Ectodermal cell (in vitro differentiated cells): ENCODE measurements around the gene USP17L22.
"Not testable (repeated sequence)": the region's sequence is repeated elsewhere in the genome, so short reads cannot be mapped to it uniquely, and the experiment has no call there.

Experiments used
- H3K27ac ChIP-seq: 2 replicates; pipeline ENCODE4 v1.7.0; 2013; ENCODE audit warnings: mild to moderate bottlenecking, low read depth, low read length; ENCODE audit not compliant: insufficient read depth, poor library complexity, severe bottlenecking
- H3K27me3 ChIP-seq: 2 replicates; pipeline ENCODE4 v1.7.0; 2013; ENCODE audit warnings: mild to moderate bottlenecking, low read length; ENCODE audit not compliant: insufficient read depth, control insufficient read depth, poor library complexity, severe bottlenecking
- H3K36me3 ChIP-seq: one replicate; pipeline ENCODE4 v1.7.0; 2013; ENCODE audit warnings: low read length; ENCODE audit not compliant: control insufficient read depth, insufficient read depth
- H3K4me1 ChIP-seq: one replicate; pipeline ENCODE4 v1.7.0; 2013; ENCODE audit warnings: low read length; ENCODE audit not compliant: control insufficient read depth, insufficient read depth
- H3K4me3 ChIP-seq: 2 replicates; pipeline ENCODE4 v1.7.0; 2013; ENCODE audit warnings: low read depth, low read length, control low read depth; ENCODE audit not compliant: insufficient read depth
- H3K9me3 ChIP-seq: 2 replicates; pipeline ENCODE4 v1.7.0; 2013; ENCODE audit warnings: mild to moderate bottlenecking, low read length, moderate library complexity; ENCODE audit not compliant: control insufficient read depth
- WGBS, 2 experiments: methylation state at CpG; one replicate each; pipeline ENCODE4 v1.1.7; 2013; ENCODE audit warnings: missing lambda C conversion rate in 2 of 2; 5-methylcytosine and 5-hydroxymethylcytosine counted together

The USP17L22 gene

DNA sequence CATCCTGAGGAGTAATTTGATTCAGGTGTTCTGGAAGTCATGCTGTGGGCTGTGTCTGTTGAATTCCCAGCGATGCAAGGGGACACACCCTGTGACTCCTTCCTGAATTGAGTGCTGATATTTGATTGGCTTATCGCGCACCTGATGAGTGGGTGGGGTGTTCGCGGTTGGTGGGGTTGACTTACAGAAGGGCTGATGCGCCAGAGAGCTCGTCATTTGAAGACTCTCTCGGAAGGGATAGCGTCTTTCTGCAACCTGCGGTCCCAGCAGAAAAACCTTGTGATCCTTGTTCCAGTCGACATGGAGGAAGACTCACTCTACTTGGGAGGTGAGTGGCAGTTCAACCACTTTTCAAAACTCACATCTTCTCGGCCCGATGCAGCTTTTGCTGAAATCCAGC lies 4.8 kb upstream of the USP17L22 start, which contains the start of gene USP17L21:
Gene USP17L21, plus strand, starts transcription at position 301 of the 400 bp plus-strand sequence. Its CDS starts 0 bp downstream, at position 301.
- not testable (repeated sequence) for H3K36me3 ChIP-seq, H3K4me1 ChIP-seq, H3K4me3 ChIP-seq, H3K27me3 ChIP-seq, H3K9me3 ChIP-seq, H3K27ac ChIP-seq
- WGBS, 2 experiments, result no CpG with 5 or more reads among the region's 13 CpGs

DNA sequence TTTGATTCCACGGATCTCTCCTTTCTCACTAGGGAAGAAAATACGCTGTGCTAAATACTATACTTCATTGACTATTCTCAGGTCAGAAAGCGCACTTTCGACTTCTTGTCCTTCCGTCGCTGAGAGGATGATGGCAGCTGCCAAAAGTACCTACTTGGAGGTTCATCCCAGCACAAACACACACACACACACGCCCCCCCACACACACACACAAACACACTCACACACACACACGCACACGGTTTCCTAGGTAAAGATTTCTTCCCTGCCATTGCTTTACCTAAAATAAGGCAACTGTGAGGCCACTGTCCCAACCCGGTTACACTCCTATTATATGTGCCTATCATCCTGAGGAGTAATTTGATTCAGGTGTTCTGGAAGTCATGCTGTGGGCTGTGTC lies 4.3 kb downstream of the USP17L22 start:
- not testable (repeated sequence) for H3K4me3 ChIP-seq, H3K9me3 ChIP-seq, H3K36me3 ChIP-seq, H3K27me3 ChIP-seq, H3K27ac ChIP-seq, H3K4me1 ChIP-seq
- WGBS, 2 experiments, result 63 to 71% methylated on average over 5 of the region's 10 CpGs
